HepG2 (cell line): ENCODE results near the gene CDC14B. TPM values are rescaled to one million over a fixed set of nuclear protein-coding genes. Genes with fewer than 3 reads are reported as not detected.

Experiments used
- ATAC-seq: fragments of 200-7000 bp; cut with Tn5 transposase; 3 replicates; pipeline ENCODE4 v1.9.1; 2020; ENCODE audit warnings: mild to moderate bottlenecking, moderate library complexity
- BruUV-seq: library from RNA; stranded (reverse); fragments of 400-500 nt; replicated peaks from 2 replicates; lab custom pipeline; 2021; lab: Mats Ljungman, UMichigan
- CTCF ChIA-PET: fragments of 300-600 bp; formaldehyde crosslinking; extraction: SDS; loops from one replicate; lab custom pipeline; 2021; ENCODE audit warnings: low total read pairs, inconsistent platforms, low intra/inter-chr PET ratio; lab: Yijun Ruan, JAX
- POLR2A ChIA-PET: fragments of 350-600 bp; sonication (Branson Sonifier 250); formaldehyde crosslinking; loops from one replicate; lab custom pipeline; 2020; ENCODE audit warnings: antibody characterized with exemption, inconsistent platforms; lab: Yijun Ruan, JAX
- DNase-seq: peaks from one replicate; pipeline ENCODE4 v3.0.0-alpha.2; 2015; ENCODE audit warnings: low spot score
- FAIRE-seq: peaks from 3 replicates; lab custom pipeline; 2011; peaks lifted over from hg19 to GRCh38; lab: Jason Lieb, UNC
- H2AFZ ChIP-seq: one replicate; pipeline ENCODE4 v1.6.1; 2011; ENCODE audit warnings: low read length, inconsistent platforms
- H3K27ac ChIP-seq: fragments of 300-600 bp; 3 replicates; pipeline ENCODE4 v1.8.0; 2011; ENCODE audit warnings: mixed run types, mild to moderate bottlenecking, mixed read lengths, low read length, inconsistent platforms; ENCODE audit not compliant: insufficient read depth; ENCODE audit errors: extremely low read length
- H3K27me3 ChIP-seq, 2 experiments: fragments of 200-600 bp in 1 of 2; 2 replicates in 1 of 2; 3 replicates in 1 of 2; pipeline versions ENCODE4 v1.6.0 to v1.8.0; 2011; ENCODE audit warnings: low read length in 2 of 2, mild to moderate bottlenecking in 2 of 2, moderate library complexity in 2 of 2, inconsistent platforms in 1 of 2; ENCODE audit not compliant: insufficient read depth in 2 of 2, control insufficient read depth in 1 of 2
- H3K36me3 ChIP-seq, 2 experiments: fragments of 200-600 bp in 1 of 2; replicated peaks in 1 of 2; 2 replicates in 1 of 2; 3 replicates in 1 of 2; pipeline versions ENCODE4 v1.5.1 to v1.8.0; 2011; ENCODE audit warnings: low read length in 2 of 2, inconsistent platforms in 1 of 2; ENCODE audit not compliant: insufficient read depth in 2 of 2, control insufficient read depth in 1 of 2
- H3K4me1 ChIP-seq: 2 replicates; pipeline ENCODE4 v1.5.1; 2012; ENCODE audit warnings: low read length, inconsistent platforms; ENCODE audit not compliant: insufficient read depth
- H3K4me2 ChIP-seq: 2 replicates; pipeline ENCODE4 v1.6.0; 2011; ENCODE audit warnings: low read depth, low read length, inconsistent platforms
- H3K4me3 ChIP-seq, 3 experiments: fragments of 200-600 bp in 1 of 3; sonication (generic), shearing (Covaris generic) in 1 of 3; replicated peaks in 1 of 3; 2 replicates each; pipeline ENCODE4 v1.5.1; 2011 to 2016; ENCODE audit warnings: low read length in 3 of 3, inconsistent platforms in 2 of 3, low read depth in 2 of 3, mild to moderate bottlenecking in 2 of 3, control low read depth in 1 of 3, mixed read lengths in 1 of 3; ENCODE audit not compliant: insufficient read depth in 1 of 3
- H3K79me2 ChIP-seq: one replicate; pipeline ENCODE4 v1.6.1; 2011; ENCODE audit warnings: low read length, inconsistent platforms; ENCODE audit not compliant: insufficient read depth
- H3K9ac ChIP-seq: 2 replicates; pipeline ENCODE4 v1.6.0; 2011; ENCODE audit warnings: mild to moderate bottlenecking, low read depth, low read length, inconsistent platforms; ENCODE audit not compliant: insufficient read depth
- H3K9me3 ChIP-seq: 2 replicates; pipeline ENCODE4 v1.5.1; 2012; ENCODE audit warnings: mild to moderate bottlenecking, low read length
- H4K20me1 ChIP-seq: 2 replicates; pipeline ENCODE4 v1.6.0; 2011; ENCODE audit warnings: inconsistent platforms, mild to moderate bottlenecking, low read length, moderate library complexity; ENCODE audit not compliant: insufficient read depth
- ARNT2 ChIP-seq: sonication (generic); formaldehyde crosslinking; IDR thresholded peaks from 2 replicates; pipeline ENCODE4 v1.8.0; 2022; ENCODE audit warnings: mild to moderate bottlenecking, low read depth, missing genetic modification reagents, moderate library complexity
- BCLAF1 ChIP-seq: fragments of 450-650 bp; IDR thresholded peaks from 2 replicates; pipeline ENCODE4 v1.6.1; 2017; ENCODE audit warnings: mild to moderate bottlenecking
- FOXK1 ChIP-seq: sonication (generic); formaldehyde crosslinking; IDR thresholded peaks from 2 replicates; pipeline ENCODE4 v1.4.0; 2020; ENCODE audit warnings: low read depth, missing genetic modification reagents, borderline replicate concordance
- HNRNPL ChIP-seq: fragments of 200-400 bp; formaldehyde crosslinking; IDR thresholded peaks from 2 replicates; pipeline ENCODE4 v1.6.1; 2017; ENCODE audit warnings: mild to moderate bottlenecking, low read depth, low read length
- IKZF4 ChIP-seq: sonication (generic); formaldehyde crosslinking; IDR thresholded peaks from 2 replicates; pipeline ENCODE4 v1.5.1; 2020; ENCODE audit warnings: borderline replicate concordance, mild to moderate bottlenecking, low read depth, missing genetic modification reagents; ENCODE audit errors: not compliant biosample characterization
- KDM2A ChIP-seq: sonication (generic); formaldehyde crosslinking; IDR thresholded peaks from 2 replicates; pipeline ENCODE4 v1.4.0; 2020; ENCODE audit warnings: low read depth, missing genetic modification reagents, borderline replicate concordance
- MED13 ChIP-seq: sonication (generic); formaldehyde crosslinking; IDR thresholded peaks from 2 replicates; pipeline ENCODE4 v1.5.0; 2020; ENCODE audit warnings: missing genetic modification reagents
- MED8 ChIP-seq: sonication (generic); formaldehyde crosslinking; IDR thresholded peaks from 2 replicates; pipeline ENCODE4 v1.8.1; 2023; ENCODE audit warnings: mild to moderate bottlenecking, missing genetic modification reagents; ENCODE audit not compliant: insufficient replicate concordance
- MTA1 ChIP-seq: sonication (generic); formaldehyde crosslinking; IDR thresholded peaks from 2 replicates; pipeline ENCODE4 v1.4.0; 2020; ENCODE audit warnings: missing genetic modification reagents, mild to moderate bottlenecking, borderline replicate concordance
- MXD3 ChIP-seq: IDR thresholded peaks from 2 replicates; pipeline ENCODE4 v1.6.1; 2016; ENCODE audit warnings: mild to moderate bottlenecking, missing biosample characterization, missing genetic modification reagents
- SMAD1 ChIP-seq: sonication (generic); formaldehyde crosslinking; IDR thresholded peaks from 2 replicates; pipeline ENCODE4 v1.4.0; 2020; ENCODE audit warnings: missing genetic modification reagents, low read depth, mild to moderate bottlenecking, borderline replicate concordance
- SRSF4 ChIP-seq: fragments of 200-400 bp; formaldehyde crosslinking; IDR thresholded peaks from one replicate; pipeline ENCODE4 v1.6.1; 2018; ENCODE audit warnings: mild to moderate bottlenecking, low read depth, low read length, moderate library complexity; ENCODE audit not compliant: poor library complexity, severe bottlenecking
- ZGPAT ChIP-seq: IDR thresholded peaks from 2 replicates; pipeline ENCODE4 v1.6.1; 2016; ENCODE audit warnings: mild to moderate bottlenecking
- ZNF138 ChIP-seq: sonication (generic); formaldehyde crosslinking; IDR thresholded peaks from 2 replicates; pipeline ENCODE4 v1.5.0; 2020; ENCODE audit warnings: mild to moderate bottlenecking, low read depth, missing genetic modification reagents
- ZNF17 ChIP-seq: sonication (generic); formaldehyde crosslinking; IDR thresholded peaks from 2 replicates; pipeline ENCODE4 v1.5.0; 2020; ENCODE audit warnings: mild to moderate bottlenecking, missing genetic modification reagents
- ZNF275 ChIP-seq: sonication (generic); formaldehyde crosslinking; IDR thresholded peaks from 2 replicates; pipeline ENCODE4 v1.8.0; 2022; ENCODE audit warnings: missing genetic modification reagents, mild to moderate bottlenecking, inconsistent platforms, borderline replicate concordance
- WGBS: methylation state at CpG from one replicate; pipeline ENCODE4 v1.1.6; 2017; ENCODE audit warnings: low lambda C conversion rate; 5-methylcytosine and 5-hydroxymethylcytosine counted together
- in situ Hi-C: cut with HindIII; loops from 2 replicates; pipeline ENCODE4 v1.10.0; 2017; ENCODE audit warnings: low pct_unique_long_range_greater_than_20kb; ENCODE audit not compliant: extremely low pct_ligation_motif_present
- intact Hi-C: fragments of 100-400 bp; cut with micrococcal nuclease; formaldehyde crosslinking; loops from one replicate; pipeline ENCODE4 v1.10.0; 2022; ENCODE audit not compliant: unreplicated experiment
- polyA plus RNA-seq, 8 experiments: library from polyadenylated mRNA; depleted of rRNA in 3 of 8; stranded (reverse) in 7 of 8; unstranded in 1 of 8; fragments of >200 nt; fragmentation: Illumina TruSeq in 4 of 8; extraction: Trizol in 4 of 8; gene quantifications; 2 replicates each; pipeline versions ENCODE4 v1.2.1 to v1.2.3, GENCODE V29; 2011 to 2016; ENCODE audit warnings: low read depth in 4 of 8, missing spikeins in 1 of 8, mixed read lengths in 1 of 8; ENCODE audit not compliant: insufficient read depth in 1 of 8
- total RNA-seq, 5 experiments: library from RNA; depleted of rRNA; stranded (reverse); fragments of >200 nt; fragmentation: Illumina TruSeq; extraction: Trizol; gene quantifications; 2 replicates each; pipeline ENCODE4 v1.2.3, GENCODE V29; 2016; ENCODE audit warnings: low read depth in 1 of 5
- TF ChIP-seq, protein P1 (sequence below): sonication (generic); formaldehyde crosslinking; IDR thresholded peaks from 2 replicates; pipeline ENCODE4 v1.4.0; 2020; ENCODE audit warnings: mild to moderate bottlenecking, missing genetic modification reagents

Gene CDC14B
- total and polyA plus RNA-seq, 2 of the 13 experiments (the other 11 are each of a cell fraction or from before 2014, with no cell fraction given) = 25.8 to 33.3 TPM

DNA sequence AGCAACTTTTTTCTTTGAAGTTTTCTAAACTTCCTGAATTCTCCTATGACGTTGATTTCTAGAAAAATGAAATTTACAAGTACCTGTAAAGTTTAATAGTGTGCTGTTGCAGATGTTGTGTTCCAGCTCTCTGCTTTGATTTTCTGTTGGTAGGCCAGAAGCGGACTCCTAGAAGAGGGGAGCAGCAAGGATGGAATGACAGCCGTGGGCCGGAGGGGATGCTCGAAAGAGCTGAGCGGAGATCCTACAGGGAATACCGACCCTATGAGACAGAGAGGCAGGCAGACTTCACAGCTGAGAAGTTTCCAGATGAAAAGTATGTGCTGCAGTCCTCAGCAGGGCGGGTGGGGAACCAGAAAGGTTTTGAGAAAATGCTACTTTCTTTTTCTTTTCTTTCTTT is 161.4 kb downstream of the CDC14B start (continued):
- TF ChIP-seq ZGPAT (CRISPR knock-in tag) = no peak
- TF ChIP-seq, all 625 proteins: peak for 0

DNA sequence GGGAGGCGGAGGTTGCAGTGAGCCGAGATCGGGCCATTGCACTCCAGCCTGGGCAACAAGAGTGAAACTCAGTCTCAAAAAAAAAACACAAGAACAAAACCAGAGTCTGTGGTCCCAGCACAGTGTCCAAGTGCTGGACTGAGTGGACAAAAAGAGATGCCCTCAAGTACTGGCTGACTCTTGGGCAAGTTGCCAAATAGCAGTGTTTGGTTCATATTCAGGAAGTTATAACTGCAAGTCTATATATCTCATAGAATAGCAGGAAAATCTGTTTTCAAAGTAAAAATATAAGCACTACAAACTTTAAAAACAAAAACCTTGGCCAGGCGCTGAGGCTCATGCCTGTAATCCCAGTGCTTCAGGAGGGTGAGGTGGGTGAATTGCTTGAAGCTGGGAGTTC is 162.4 kb downstream of the CDC14B start:
- no peak overlapping the region for H3K9ac ChIP-seq
- in situ Hi-C loops = no loop called here
- H3K4me3 ChIP-seq = no peak overlapping the region
- no peaks in the 10 kb centered on the region for H3K9me3 ChIP-seq
- H2AFZ ChIP-seq = no peak overlapping the region
- CTCF ChIA-PET = no interaction called here
- peaks cover 27% of the 10 kb centered on the region for H3K79me2 ChIP-seq
- WGBS = 93% methylated on average over 4 of the region's 4 CpGs
- DNase-seq (no peak), ATAC-seq (no peak), FAIRE-seq (no peak)
- intact Hi-C loops = no loop called here
- peaks cover 42% of the 10 kb centered on the region for H3K4me1 ChIP-seq
- no TSS peak for BruUV-seq
- H3K27ac ChIP-seq = no peak overlapping the region
- H3K36me3 ChIP-seq = peaks cover 6% of the 10 kb centered on the region in 2 experiments; a peak in 4 of 5 replicates
- peaks cover 13% of the 10 kb centered on the region; the same call in 1 of the 2 replicates for H4K20me1 ChIP-seq
- POLR2A ChIA-PET = no interaction called here
- H3K4me2 ChIP-seq = no peak overlapping the region
- H3K27me3 ChIP-seq = no peaks in the 10 kb centered on the region
- TF ChIP-seq MXD3 (CRISPR knock-in tag) (no peak), MED13 (CRISPR knock-in tag) (no peak), IKZF4 (CRISPR knock-in tag) (no peak), MTA1 (CRISPR knock-in tag) (no peak), ZNF17 (CRISPR knock-in tag) (no peak), ZNF138 (CRISPR knock-in tag) (no peak), SRSF4 (no peak), HNRNPL (no peak), KDM2A (CRISPR knock-in tag) (no peak), BCLAF1 (no peak), ZNF275 (no peak), FOXK1 (CRISPR knock-in tag) (no peak), ARNT2 (no peak), SMAD1 (no peak), MED8 (CRISPR knock-in tag) (no peak)
- TF ChIP-seq, protein P1, sequence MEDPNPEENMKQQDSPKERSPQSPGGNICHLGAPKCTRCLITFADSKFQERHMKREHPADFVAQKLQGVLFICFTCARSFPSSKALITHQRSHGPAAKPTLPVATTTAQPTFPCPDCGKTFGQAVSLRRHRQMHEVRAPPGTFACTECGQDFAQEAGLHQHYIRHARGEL (CRISPR knock-in tag) = no peak
